ENCODE results near the gene RASGRP3.

RASGRP3 gene

DNA sequence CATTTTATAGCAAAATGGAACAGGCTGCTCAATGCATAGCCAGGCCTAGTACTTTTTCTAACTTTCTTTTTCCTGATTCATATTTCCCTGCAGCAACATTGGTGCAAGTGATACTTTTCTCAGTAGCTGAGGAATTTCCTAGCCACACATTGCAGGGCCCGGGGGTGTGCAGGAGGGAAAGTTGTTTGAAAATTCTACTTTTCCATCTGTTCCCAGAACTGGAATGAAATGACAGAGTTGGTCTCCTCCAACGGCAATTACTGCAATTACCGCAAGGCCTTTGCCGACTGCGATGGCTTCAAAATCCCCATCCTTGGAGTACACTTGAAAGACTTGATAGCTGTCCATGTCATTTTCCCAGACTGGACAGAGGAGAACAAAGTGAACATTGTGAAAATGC, 50.5 kb downstream of the RASGRP3 start:
- no peak for DNase-seq

DNA sequence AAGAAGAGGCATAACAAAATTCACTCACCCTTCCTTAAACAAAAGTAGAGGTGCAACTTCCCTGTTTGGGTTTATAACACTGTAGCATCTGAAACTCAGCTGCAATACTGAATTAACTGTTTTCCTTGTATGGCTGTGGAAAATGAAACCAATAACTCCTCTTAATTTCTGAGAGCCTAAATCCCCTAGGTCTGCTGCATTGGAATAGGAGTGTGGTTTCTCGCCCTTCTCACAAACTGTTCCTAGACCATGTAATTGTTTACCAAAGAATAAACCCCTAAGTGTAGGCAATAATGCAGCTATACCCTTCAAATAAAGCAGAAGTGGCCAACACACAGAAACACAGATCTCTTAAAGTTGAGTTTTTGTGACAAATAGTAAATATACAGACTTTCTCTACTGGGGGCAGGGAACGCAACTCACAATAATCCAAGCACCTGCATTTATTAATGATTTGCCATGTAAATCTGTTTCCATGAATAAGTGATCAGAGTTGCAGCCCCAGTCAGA, 52.0 kb downstream of the RASGRP3 start:
- no peak for DNase-seq

- no peak for DNase-seq
These were observed 53.5 kb downstream of the RASGRP3 start for GRCh38 chr2:33529771-33530481.

DNA sequence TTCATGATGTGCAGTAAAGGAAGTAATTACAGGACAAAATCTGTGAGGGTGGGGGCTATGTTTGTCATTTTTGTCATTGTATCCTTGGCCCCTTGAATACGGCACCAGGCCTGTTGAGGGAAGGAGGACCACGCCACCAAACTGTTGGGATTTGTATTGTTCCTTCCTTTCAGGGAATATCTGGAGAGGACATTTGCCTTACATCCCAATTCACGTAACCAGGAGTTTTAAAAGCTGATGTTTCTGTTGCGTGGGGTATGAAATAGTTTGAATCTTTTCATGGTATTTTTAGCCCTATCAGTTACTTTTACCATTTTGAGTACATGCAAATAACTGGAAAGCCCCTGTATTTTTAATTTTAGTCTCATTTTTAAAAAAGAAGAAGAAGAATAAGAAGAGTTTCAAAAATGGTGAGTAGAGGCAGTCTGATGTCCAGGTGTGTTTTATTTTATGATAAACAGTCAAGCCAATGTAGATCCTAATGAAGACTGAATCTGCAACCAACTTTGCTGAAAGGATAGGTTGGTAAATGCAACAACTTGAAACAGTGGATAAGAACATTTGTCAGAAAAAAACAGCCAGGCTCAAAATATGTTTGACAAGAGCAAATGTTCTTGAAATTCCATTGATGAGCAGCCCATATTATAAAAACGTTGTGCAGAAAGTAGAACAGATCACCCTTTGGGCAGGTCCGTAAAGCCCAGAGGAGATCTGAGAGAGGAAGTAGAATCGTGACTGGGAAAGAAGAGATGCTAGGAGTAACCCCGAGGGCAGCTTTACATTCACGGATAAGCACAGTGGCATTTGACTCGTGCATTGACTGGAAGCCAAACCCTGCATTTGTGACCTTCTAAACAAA, 54.5 kb downstream of the RASGRP3 start:
- DNase-seq, result no peak

DNA sequence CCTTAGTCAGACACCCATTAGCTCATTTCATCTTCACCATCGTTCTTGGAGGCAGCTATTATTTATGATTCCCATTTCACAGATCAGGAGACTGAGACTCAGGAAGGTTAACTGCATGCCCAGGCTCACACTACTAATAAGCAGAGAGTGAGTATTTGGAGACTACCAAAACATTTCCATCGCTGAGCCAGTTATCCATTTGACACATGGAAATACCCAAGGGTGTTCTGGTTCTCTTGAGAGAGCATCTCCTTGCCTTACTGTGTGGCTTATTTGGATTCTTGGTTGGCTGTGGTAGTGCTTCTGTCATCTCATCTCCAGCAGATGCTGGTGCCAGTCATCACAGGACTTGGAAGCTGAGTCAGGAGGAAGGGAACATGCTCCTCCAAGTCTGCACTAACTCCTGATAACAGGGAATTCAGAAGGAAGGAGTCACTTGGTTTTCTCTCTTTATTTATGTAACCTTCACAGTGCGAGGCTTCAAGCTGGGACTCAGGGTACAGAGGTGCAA, 55.2 kb downstream of the RASGRP3 start:
- DNase-seq, result no peak

DNA sequence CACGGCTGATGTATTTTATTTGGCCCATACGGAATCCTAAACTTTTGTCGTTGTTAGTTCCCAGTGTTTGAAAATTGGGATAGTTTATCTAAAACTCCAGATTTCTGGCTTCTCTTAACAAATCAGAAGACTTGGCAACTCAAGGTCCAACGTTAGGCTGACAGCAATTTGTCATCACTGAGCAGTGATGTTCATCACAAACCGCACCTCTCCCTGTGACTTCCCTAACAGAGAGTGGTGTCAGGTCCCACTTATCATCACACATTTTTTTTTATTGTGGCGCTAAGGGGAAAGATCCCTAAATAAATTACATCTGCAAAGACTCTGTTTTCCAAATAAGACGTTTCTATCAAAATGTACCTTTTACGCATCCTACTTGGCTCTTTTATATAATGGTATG, 55.7 kb downstream of the RASGRP3 start:
- DNase-seq, result no peak

- DNase-seq, result no peak
These were observed 56.5 kb downstream of the RASGRP3 start for GRCh38 chr2:33532966-33533365.

DNA sequence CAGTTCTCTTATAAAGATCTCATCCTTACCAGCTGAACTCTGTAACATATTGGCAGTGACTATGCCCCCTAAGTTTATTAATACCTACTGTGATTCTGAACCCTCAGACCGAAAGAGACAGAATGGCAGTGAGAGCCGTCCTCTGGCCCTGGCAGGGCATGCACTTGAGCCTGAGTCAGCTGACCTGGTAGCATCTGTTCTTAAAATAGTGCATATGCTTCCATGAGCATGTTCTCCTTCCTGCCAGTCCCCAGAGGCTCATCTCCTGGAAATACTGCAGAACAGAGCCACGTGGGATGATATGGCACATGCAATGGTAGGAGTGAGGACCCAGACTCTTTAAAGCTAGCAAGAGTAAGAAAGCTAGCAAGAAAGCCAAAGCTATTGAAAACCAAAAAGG, 59.0 kb downstream of the RASGRP3 start:
- DNase-seq, result no peak

DNA sequence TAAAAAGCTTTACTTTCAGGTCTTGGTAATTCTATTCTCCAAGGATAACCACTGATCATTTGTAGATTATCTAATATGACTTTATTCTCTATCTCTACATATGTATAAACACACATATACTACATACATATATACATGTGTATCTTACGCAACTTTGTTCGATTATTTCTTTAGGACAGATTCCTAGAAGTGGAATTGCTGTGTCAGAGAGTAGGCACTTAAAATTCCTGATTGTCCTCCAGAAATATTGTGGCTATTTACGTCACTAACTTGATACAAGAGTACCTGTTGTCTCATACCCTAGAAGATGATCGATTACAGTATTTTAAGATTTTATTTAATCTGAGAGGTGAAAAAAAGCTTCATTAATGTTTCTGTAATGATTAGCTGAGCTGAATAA, 64.8 kb downstream of the RASGRP3 start:
- DNase-seq, result no peak

- DNase-seq, result no peak
These were observed 73.8 kb downstream of the RASGRP3 start for GRCh38 chr2:33550206-33550605.

DNA sequence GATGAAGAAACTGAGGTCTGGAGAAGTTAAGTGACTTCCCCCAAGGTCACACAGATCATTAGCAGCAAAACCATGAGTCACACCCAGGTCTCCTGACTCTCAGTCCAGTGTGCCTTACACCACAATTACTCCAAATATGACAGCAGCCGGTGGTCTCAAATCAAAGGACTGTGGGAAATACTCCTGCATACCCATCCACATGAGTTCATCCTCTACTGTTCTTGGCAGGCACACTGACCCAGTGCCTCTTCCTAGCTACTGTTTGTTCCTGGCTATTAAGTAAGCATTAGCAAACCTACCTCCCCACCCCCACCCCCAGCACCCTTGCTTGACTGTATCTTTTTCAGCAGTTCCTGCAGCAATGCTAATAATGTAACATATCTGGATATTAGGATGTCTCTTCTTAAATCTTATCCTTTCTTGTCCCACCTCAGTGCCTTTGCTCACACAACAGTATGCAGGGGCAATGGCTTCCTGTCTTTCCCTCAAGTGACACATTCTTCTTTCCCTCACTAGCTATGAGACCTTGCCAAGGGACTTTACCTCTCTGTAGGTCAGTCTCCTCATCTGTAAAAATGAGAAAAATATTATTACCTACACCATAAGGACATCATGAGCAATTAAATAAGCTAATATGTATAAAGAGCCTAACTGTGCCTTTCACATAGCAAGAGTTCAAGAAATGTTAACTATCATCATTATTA, 76.5 kb downstream of the RASGRP3 start:
- DNase-seq, result no peak

DNA sequence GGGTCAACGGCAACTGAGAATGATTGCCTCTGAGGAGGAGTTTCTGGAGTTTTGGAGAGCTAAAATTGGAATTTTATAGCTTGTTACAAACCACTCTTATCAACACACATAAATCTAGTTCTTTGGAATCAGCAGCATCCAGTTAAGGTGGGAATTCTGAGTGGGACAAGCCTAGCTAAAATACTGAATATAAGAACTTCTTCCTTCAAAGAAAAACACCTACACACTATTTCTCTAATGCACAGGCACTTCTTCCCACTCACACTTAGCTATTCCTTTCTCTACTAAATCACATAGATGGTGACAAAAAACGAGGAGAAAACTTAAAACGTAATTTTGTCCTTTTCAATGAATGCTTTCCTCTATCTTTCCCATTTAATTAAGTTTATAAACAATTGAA, 79.2 kb downstream of the RASGRP3 start:
- no peak for DNase-seq

- no peak for DNase-seq
These were observed 82.9 kb downstream of the RASGRP3 start for GRCh38 chr2:33559328-33559727.

- DNase-seq, result no peak
These were observed 83.6 kb downstream of the RASGRP3 start for GRCh38 chr2:33560017-33560416.

DNA sequence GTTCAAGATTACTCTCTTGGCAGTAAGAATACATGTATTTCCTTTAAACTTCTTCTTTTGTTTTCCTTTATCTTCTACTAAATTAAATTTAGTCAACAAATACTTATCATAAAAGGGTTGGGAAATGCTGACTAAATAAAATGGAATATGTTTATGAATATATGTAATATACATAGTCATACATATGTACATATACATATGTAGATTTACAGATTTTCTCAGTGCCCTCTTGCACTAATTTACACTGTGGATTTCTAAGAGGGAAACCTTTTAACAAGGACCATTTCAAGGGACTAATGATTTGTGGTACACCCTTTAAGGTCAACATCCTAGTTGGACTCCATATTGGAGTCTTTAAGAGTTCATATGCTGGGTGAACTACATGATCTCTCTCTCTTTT, 85.4 kb downstream of the RASGRP3 start:
- DNase-seq, result no peak

DNA sequence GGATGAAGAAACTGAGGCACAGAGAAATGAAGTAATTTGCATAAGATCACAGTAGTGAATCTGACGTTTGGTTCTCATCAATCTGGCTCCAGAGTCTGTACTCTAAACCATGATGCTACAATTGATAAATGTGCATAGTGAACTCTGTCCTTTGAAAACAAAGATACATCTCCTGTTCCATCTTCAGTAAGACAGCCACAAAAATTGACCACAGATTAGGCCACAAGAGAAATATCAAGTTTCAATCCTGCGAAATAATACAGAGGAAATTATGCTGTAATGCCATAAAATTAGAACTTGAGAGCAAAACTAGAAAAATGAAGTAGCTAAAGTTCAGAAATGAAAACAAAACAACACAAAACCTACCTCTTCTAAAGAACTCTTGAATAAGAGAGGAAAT, 94.2 kb downstream of the RASGRP3 start:
- DNase-seq, result no peak

- DNase-seq, result no peak
These were observed 97.2 kb downstream of the RASGRP3 start for GRCh38 chr2:33573657-33574056.

DNA sequence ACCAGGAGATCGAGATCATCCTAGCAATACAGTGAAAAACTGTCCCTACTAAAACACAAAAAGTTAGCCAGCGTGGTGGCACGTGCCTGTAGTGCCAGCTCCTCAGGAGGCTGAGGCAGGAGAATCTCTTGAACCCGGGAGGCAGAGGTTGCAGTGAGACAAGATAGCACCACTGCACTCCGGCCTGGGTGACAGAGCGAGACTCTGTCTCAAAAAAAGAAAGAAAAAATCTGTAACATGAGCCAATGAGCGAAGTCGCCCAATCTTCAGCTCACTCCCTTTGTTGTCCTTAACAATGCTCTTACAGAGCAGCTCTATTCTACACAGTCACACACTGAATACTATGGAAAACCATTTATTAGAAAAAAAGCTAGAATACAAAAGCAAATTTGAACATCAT, 100.6 kb downstream of the RASGRP3 start:
- DNase-seq, result no peak

GRCh38 chr2:33577668-33578067, 101.2 kb downstream of the RASGRP3 start:
- DNase-seq, result no peak

- no peak for DNase-seq
These were observed 102.8 kb downstream of the RASGRP3 start for GRCh38 chr2:33579227-33579626.

DNA sequence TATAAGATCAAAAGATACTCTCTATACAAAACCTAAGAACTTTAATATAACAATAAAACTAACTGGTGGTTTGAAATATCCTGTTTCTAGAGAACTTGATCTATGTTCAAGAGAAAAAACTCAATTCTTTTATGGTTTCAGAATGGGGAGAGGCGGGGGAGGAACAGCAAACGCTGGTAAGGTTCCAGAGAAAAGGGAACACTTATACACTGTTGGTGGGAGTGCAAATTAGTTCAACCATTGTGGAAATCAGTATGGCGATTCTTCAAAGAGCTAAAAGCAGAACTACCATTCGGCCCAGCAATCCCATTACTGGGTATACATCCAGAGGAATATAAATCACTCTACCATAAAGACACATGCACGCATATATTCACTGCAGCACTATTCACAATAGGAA, 105.4 kb downstream of the RASGRP3 start:
- DNase-seq, result no peak

- no peak for DNase-seq
These were observed 106.9 kb downstream of the RASGRP3 start for GRCh38 chr2:33583194-33583938.

- no peak for DNase-seq
These were observed 110.3 kb downstream of the RASGRP3 start for GRCh38 chr2:33586766-33587165.

Data from activated T-cell treated with anti-CD3 and anti-CD28 coated beads for 4 hours (primary cell).